HL-60 (cell line): ENCODE data around the gene DELE1.

Experiments used
- DNase-seq, 2 experiments: peaks; one replicate each; pipeline ENCODE4 v3.0.0-alpha.2; 2010 to 2020; ENCODE audit warnings: low read depth in 1 of 2, low spot score in 1 of 2
- H3K27ac ChIP-seq: fragments of 250-450 bp; sonication (Bioruptor Pico); replicated peaks from 2 replicates; pipeline ENCODE4 v1.5.1; 2020; ENCODE audit warnings: mild to moderate bottlenecking, moderate library complexity
- H3K27me3 ChIP-seq: fragments of 250-450 bp; sonication (Bioruptor Pico); 2 replicates; pipeline ENCODE4 v1.5.1; 2021; ENCODE audit warnings: mild to moderate bottlenecking, moderate library complexity; ENCODE audit not compliant: insufficient read depth, poor library complexity, severe bottlenecking
- H3K4me3 ChIP-seq: replicated peaks from 2 replicates; pipeline ENCODE4 v1.5.1; 2011; ENCODE audit warnings: mild to moderate bottlenecking, control low read depth, low read length; ENCODE audit not compliant: insufficient read depth
- GABPA ChIP-seq: IDR thresholded peaks from 2 replicates; pipeline ENCODE4 v1.6.1; 2012; ENCODE audit warnings: low read depth
- POLR2AphosphoS5 ChIP-seq: IDR thresholded peaks from 2 replicates; pipeline ENCODE4 v1.6.1; 2012; ENCODE audit warnings: low read depth
- SPI1 ChIP-seq: IDR thresholded peaks from 2 replicates; pipeline ENCODE4 v1.6.1; 2012; ENCODE audit warnings: low read depth, mild to moderate bottlenecking, borderline replicate concordance
- TF ChIP-seq, protein P1 (sequence below): IDR thresholded peaks from one replicate; pipeline ENCODE4 v1.5.1; 2011; ENCODE audit warnings: low read length, control low read depth, inconsistent platforms; ENCODE audit not compliant: insufficient read depth
- TF ChIP-seq, protein P2 (sequence below): IDR thresholded peaks from 2 replicates; pipeline ENCODE4 v1.6.1; 2012; ENCODE audit warnings: low read depth; ENCODE audit not compliant: insufficient replicate concordance

The DELE1 gene

DNA sequence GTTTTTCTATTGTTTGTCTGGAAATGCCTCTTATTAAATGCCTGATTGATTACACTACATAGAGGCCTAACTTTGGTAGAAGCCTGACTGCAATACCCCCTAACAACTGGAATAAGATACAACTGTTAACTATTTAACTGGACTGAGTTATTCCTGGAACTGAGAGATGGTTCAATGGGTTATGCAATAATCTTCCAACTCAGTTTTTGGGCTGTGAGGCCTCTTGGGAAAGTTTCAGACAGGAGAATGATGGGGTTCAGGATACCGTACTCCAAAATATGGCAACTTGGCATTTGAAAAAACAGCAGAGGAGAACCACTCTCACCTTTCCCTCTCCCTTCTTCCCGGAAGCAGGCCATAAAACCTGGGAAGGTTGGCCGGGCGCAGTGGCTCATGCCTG, 26.2 kb upstream of the DELE1 start:
- Histone ChIP-seq H3K27ac (no peak overlapping the region), H3K4me3 (no peak overlapping the region), H3K27me3 (no peaks in the 10 kb centered on the region)
- TF ChIP-seq, protein P1, sequence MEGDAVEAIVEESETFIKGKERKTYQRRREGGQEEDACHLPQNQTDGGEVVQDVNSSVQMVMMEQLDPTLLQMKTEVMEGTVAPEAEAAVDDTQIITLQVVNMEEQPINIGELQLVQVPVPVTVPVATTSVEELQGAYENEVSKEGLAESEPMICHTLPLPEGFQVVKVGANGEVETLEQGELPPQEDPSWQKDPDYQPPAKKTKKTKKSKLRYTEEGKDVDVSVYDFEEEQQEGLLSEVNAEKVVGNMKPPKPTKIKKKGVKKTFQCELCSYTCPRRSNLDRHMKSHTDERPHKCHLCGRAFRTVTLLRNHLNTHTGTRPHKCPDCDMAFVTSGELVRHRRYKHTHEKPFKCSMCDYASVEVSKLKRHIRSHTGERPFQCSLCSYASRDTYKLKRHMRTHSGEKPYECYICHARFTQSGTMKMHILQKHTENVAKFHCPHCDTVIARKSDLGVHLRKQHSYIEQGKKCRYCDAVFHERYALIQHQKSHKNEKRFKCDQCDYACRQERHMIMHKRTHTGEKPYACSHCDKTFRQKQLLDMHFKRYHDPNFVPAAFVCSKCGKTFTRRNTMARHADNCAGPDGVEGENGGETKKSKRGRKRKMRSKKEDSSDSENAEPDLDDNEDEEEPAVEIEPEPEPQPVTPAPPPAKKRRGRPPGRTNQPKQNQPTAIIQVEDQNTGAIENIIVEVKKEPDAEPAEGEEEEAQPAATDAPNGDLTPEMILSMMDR = no peak
- TF ChIP-seq POLR2AphosphoS5 (no peak), GABPA (no peak), SPI1 (no peak)
- TF ChIP-seq, protein P2, sequence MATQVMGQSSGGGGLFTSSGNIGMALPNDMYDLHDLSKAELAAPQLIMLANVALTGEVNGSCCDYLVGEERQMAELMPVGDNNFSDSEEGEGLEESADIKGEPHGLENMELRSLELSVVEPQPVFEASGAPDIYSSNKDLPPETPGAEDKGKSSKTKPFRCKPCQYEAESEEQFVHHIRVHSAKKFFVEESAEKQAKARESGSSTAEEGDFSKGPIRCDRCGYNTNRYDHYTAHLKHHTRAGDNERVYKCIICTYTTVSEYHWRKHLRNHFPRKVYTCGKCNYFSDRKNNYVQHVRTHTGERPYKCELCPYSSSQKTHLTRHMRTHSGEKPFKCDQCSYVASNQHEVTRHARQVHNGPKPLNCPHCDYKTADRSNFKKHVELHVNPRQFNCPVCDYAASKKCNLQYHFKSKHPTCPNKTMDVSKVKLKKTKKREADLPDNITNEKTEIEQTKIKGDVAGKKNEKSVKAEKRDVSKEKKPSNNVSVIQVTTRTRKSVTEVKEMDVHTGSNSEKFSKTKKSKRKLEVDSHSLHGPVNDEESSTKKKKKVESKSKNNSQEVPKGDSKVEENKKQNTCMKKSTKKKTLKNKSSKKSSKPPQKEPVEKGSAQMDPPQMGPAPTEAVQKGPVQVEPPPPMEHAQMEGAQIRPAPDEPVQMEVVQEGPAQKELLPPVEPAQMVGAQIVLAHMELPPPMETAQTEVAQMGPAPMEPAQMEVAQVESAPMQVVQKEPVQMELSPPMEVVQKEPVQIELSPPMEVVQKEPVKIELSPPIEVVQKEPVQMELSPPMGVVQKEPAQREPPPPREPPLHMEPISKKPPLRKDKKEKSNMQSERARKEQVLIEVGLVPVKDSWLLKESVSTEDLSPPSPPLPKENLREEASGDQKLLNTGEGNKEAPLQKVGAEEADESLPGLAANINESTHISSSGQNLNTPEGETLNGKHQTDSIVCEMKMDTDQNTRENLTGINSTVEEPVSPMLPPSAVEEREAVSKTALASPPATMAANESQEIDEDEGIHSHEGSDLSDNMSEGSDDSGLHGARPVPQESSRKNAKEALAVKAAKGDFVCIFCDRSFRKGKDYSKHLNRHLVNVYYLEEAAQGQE = no peak
- DNase-seq = no peak

DNA sequence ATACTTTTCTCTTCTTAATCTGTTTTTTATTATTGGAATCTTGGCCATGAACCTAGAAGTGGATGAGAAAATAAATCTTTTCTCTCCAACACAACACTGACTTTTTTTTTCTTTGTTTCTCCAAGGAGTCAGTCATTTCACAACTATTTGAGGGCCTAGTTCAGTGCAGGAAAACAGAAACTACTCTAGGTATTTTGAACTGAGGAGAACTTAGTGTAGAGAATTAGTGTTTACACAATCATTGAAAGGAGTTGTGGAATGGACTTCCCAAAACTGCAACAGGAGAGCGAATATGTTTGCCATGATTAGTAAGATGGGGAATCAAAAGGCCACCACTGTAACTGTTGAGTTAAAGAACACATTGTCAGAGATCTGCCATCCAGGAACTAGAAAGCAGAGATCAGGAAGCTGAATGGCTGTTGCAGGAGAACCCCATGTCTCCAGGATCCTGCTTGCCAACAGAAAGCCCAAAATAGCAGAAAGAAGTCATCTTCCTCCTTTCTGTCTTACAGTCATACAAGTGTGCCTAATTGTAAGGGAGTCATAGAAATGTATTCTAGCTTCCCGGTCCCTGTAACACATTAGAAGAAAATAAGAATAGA, 25.1 kb upstream of the DELE1 start:
- no peak overlapping the region for H3K4me3 ChIP-seq
- TF ChIP-seq SPI1 (no peak), POLR2AphosphoS5 (no peak), GABPA (no peak)
- TF ChIP-seq, protein P1 = no peak
- TF ChIP-seq, protein P2 = no peak
- H3K27ac ChIP-seq = no peak overlapping the region
- no peaks in the 10 kb centered on the region for H3K27me3 ChIP-seq
- DNase-seq = no peak

DNA sequence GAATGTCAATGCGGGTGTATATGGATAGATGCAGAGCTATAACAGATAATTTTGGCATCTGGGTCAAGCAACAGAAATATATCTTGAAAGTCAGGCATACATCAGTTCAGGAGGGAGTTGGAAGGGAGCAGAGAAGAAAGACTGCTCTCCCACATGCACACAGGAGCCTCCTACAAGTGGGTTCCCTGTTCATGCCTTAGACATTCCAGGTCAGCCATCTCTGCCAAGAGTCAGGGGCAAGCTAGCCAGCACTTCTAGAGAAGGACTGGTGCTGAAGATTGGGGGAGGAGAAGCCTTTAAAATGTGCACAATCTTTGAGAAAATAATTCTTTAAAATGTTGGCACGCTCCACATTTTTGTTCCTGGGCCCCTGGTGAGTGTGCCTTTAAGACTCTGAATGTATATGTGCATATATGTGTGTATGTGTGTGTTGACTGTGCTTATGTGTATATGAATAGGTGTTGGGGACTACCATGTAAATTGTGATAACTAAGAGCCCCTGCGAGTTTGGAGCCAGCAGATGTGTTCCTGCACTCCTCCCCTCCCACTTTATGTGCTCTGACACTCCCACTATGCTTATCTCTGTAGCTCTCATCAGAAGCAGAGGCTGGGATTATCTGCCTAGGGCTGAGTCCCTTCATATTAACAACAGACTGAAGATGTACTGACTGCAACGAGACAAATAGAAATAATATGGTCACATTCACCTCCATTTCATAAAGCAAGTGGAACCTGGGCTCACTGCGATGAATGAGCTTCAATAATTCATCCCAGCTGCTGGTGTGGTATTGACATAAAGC, 21.5 kb upstream of the DELE1 start:
- Histone ChIP-seq H3K4me3 (no peak overlapping the region), H3K27me3 (no peaks in the 10 kb centered on the region), H3K27ac (no peak overlapping the region)
- DNase-seq = no peak
- no peak for TF ChIP-seq POLR2AphosphoS5

DNA sequence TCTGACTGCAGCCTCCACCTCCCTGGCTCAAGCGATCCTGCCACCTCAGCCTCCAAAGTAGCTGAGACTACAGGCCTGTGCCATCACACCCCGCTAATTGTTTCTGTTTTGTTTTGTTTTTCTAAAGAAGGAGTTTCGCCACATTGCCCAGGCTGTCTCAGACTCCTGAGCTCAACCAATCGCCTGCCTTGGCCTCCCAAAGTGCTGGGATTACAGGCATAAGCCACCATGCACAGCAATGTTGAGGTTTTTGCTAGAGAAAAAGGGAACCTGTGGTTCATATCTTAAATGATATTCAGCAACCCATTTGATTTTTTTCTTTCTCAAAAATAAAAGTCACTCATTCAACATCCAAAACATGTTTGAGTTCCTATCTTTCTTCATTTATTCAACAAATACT, 20.4 kb upstream of the DELE1 start:
- TF ChIP-seq, protein P2 = no peak
- TF ChIP-seq POLR2AphosphoS5 (peak; percentile 31; the same call in 1 of the 2 replicates), SPI1 (peak; percentile 22; the same call in 1 of the 2 replicates), GABPA (no peak)
- H3K27me3 ChIP-seq = no peaks in the 10 kb centered on the region

More for the DNA sequence above, 20.4 kb upstream of the DELE1 start:
- peak in 1 of 2 experiments; percentile 91 for DNase-seq
- Histone ChIP-seq H3K27ac (peak overlapping the region; percentile 35; the same call in 1 of the 2 replicates), H3K4me3 (no peak overlapping the region)
